ENCODE measurements around the gene GSG1L.
A peak's percentile ranks its signal among the peaks of the same experiment; 100 is the strongest.

- TF ChIP-seq CTCF (CRISPR knock-in tag; IDR thresholded peaks at IDR 0.05) (no peak), ESRRA (CRISPR knock-in tag; IDR thresholded peaks at IDR 0.05; ENCODE audit: low read depth) (0 out of 2 replicates have a peak, but pooled peaks have one; percentile 28), PAX8 (CRISPR knock-in tag; IDR thresholded peaks at IDR 0.05; ENCODE audit: borderline replicate concordance) (0 out of 2 replicates have a peak, but pooled peaks have one; percentile 42), EP300 (IDR thresholded peaks at IDR 0.05; ENCODE audit: low read depth in 2 of 2, low read length in 2 of 2) (no peak), EP300 (CRISPR knock-in tag; IDR thresholded peaks at IDR 0.05; ENCODE audit: borderline replicate concordance) (no peak), ZNF253 (CRISPR knock-in tag; IDR thresholded peaks at IDR 0.05; ENCODE audit: borderline replicate concordance) (no peak), ZNF24 (IDR thresholded peaks at IDR 0.05) (no peak), ZNF850 (CRISPR knock-in tag; conservative IDR thresholded peaks at IDR 0.05) (no peak), ZNF720 (CRISPR knock-in tag; IDR thresholded peaks at IDR 0.05) (no peak), MXI1 (IDR thresholded peaks at IDR 0.05; ENCODE audit: borderline replicate concordance, low read depth, low read length) (no peak), POLR2AphosphoS5 (IDR thresholded peaks at IDR 0.05; ENCODE audit: low read depth, low read length) (no peak)
These were observed 267.4 kb downstream of the GSG1L start for GRCh38 chr16:27795992-27796614.

All from HepG2 (cell line).